GM11168 (cell line): ENCODE measurements around the gene MS4A6E.

Experiments
- in situ Hi-C: fragments of 300-500 bp; cut with MboI; formaldehyde crosslinking; loops from one replicate; pipeline ENCODE4 v1.12.0; 2022; ENCODE audit warnings: low sequenced_read_pairs; ENCODE audit not compliant: unreplicated experiment

The MS4A6E gene

DNA sequence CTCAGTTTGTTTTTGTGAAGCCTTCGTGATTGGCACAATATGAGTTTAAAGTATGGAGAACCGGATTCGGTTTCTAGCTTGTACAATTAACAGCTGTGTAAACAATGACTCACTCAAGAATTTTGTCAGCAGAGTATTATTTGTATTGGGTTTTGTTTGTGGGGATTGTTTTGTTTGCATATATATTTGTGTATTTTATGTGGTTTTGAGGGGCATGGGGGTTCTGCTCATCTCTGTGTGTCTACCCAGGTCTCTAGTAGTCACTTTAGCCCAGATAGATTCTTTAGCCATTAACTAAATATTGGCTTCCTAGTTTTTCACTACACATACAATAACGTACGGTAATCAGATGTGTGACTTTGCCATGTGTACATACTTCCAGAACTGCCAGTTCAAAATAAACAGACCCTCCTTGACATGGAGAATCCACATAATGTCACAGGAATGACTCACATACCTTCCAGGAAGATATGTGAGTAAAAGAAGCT, 43.8 kb downstream of the MS4A6E start:
- in situ Hi-C loops: no loop called here

DNA sequence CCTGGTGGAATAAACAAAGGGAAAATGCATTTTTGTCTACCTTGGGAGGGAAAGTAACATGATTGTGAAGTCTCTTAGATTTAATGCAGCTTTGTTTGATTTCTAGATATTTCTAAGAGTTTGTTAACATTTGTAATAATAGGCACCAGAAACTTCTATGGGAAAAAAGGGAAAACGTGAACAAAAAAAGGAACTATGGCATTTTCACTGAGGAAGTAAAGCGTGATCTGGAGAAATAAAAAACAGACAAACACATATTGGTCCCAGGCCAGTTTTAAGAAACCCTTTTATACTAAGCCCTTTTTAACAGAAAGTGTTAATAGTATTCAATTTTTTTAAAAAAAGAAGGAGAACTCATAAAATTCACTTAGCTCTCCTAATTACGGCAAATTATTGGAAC, 44.3 kb downstream of the MS4A6E start:
- in situ Hi-C loops: no loop called here

DNA sequence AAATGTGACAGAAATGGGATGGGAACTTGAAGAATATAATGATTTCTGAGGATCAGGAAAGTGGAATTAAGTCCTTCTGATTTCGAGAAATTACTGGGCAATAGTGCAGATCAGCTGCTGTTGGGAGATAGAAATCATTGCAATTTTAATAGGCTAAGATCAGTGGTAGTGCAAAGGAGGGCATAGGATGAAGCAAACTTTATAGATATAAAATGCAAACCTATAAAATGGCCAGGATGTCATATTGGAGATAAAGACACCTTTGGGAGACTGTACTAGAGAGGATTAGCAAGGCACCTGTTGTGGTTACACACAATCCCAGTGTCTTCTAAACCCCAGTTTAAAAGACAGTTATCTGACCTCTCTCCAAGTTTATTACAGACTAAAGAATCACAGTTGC, 44.8 kb downstream of the MS4A6E start:
- in situ Hi-C loops: no loop called here

DNA sequence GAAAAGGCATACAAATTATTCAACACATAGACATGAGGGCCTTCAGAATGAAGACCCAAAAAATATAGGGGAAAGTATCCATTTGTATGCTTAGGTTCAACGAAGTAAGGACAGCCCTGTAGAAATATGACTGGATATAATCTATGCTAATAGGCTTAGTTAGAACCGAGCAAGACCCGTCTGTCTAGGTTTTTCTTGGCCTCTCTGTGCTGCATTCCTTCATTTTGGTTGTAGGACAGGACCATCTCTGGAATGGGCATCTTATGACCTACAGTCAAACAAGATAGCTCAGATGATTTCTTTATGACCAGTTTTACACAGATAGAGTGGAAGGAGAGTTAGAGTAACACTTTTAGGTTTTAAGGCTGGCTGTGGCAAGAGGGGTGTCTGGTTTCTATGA, 45.7 kb downstream of the MS4A6E start:
- in situ Hi-C loops: no loop called here

DNA sequence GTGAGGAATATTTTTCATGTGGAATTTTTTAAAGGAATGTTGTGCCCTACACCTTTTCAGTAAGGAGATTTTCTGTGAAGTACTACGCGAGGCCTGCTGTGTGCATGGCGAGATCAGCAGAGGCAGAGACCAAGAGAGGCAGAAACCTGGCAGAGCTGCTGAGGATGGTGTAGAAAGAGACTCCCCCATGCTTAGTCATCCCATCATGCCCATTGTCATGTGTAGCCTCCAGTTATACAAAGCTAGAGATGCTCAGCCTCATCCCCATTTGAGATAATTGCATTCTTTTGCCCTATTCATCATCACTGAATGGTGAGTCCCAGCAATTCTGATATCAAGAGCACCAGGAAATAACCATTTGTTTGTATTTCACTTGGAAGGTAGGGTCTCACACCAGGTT, 48.3 kb downstream of the MS4A6E start:
- in situ Hi-C loops: no loop called here

DNA sequence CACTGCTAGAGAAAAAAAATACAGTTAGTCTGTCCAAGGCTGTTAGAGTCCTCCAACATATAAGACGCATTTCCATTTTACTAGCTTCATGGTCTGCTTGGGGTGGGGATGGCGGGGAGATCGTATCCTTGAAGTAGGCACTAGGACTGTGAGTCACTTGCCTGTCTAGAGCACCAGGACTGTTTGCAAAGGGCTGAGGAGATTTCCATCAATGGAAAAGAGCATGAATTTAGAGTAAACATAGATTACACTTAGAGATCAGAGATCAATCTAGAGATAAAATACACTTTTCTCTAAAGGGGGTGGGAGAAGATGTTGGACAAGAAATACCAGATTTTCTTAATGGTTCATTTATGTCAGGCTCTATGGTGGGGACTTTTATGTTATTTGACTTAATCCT, 49.5 kb downstream of the MS4A6E start:
- in situ Hi-C loops: no loop called here

DNA sequence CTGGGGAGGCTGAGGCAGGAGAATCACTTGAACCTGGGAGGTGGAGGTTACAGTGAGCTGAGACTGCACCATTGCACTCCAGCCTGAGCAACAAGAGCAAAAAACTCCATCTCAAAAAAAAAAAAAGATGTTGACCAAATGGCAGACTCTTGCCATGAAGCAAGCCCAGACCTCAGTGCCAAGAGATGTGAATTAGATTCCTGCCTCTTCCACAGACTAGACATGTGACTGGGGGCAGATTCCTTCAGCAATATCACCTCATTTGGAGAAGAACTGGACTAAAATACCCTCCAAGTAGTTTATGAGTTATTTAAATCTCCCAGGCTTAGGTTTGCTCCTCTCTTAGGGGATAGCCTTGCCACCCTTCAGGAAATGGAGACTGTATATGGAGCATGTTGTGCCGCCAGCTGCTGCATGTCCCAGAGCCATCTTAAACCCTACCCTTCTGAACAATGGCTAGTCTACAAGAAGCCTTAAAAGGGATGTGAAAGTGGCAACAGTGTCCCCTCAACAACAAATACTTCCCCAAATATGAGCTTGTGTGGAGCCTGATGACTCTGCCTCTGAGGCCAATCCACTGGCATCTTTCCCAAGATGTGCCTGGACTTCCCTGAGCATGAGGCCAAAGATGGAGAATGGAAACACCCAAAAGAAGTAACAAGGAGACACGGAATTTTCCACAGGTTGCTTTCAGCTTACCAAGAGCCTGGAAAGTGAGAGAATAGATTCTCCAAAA, 50.5 kb downstream of the MS4A6E start:
- in situ Hi-C loops: no loop called here

DNA sequence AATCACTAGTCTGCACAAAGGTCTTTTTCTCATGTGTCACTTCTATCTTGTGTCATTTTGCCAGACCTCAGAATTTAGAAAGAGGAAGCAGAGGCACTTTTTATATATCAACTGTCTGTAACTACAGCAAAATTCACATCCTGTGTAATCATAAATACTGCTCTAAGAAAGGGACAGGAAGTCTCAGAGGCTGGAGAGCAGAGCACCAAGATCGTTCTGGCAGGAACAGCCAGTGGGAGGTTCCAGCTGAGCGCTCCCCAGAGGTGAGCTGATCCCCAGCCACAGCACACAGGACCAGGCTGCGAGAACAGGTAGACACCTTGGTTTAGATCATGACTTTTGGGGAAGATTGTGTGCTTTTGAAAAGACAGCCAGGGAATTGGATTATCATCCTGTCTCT, 51.3 kb downstream of the MS4A6E start, which contains the start of gene MS4A7:
Gene MS4A7, plus strand, starts transcription at position 179 of the 400 bp plus-strand sequence. CDS start 4,610 bp downstream, outside the sequence.
- in situ Hi-C loops: no loop called here

DNA sequence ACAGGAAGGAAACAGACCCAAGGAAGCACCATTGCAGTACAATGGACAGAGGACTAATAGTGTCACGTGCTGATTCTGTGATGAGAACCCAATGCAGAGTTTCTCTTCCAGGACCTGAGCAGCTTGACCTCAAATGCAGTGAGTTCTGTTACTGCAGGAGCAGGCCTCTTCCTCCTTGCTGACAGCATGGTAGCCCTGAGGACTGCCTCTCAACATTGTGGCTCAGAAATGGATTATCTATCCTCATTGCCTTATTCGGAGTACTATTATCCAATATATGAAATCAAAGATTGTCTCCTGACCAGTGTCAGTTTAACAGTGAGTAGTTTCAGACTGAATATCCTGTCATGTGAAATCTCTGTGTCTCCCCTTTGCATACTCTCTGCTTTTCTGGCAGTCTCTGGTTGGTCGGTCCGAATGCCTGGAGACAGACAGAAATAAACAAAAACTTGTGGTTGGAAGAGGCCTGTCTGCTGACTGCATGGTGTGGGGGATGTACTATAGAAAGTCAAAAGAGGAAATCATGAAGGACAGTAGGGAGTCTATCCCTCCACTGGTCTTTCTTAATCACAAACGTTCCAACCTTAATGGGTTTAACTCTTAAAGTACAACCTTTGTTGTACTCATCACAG, 62.3 kb downstream of the MS4A6E start:
- in situ Hi-C loops: no loop called here

DNA sequence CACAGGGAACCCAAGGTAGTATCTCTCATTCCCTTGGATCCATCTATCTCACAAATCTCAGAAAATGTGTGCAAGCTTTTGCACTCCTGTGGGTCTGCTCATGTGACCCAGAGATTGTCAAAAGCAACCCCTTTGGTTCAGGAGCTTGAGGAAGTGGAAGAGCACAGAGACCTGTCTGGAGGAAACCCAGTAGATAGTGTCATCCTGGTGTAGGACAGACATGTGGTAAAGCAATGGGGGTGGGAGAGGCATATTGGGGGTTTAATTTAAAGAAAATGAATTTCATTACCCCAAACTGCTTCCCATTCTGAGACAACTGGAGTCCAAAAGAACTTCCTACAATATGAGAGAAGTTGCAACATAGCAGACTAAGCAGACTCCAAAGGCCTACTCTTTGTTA, 63.4 kb downstream of the MS4A6E start:
- in situ Hi-C loops: no loop called here
